Hepatocyte (in vitro differentiated cells): ENCODE results near the gene DCTN1. TPM values are rescaled to one million over a fixed set of nuclear protein-coding genes. Genes with fewer than 3 reads are reported as not detected.

ENCODE experiments used
- DNase-seq: peaks from one replicate; pipeline ENCODE4 v3.0.0-alpha.2; 2016; ENCODE audit warnings: low spot score
- H2AFZ ChIP-seq: fragments of 200-600 bp; sonication (generic); 2 replicates; pipeline ENCODE4 v1.6.0; 2016; ENCODE audit warnings: antibody characterized with exemption, mild to moderate bottlenecking
- H3K27ac ChIP-seq: fragments of 200-600 bp; sonication (generic); 2 replicates; pipeline ENCODE4 v1.5.1; 2016; ENCODE audit warnings: mild to moderate bottlenecking
- H3K27me3 ChIP-seq: fragments of 200-600 bp; sonication (generic); 2 replicates; pipeline ENCODE4 v1.6.1; 2016
- H3K36me3 ChIP-seq: fragments of 200-600 bp; sonication (generic); replicated peaks from 2 replicates; pipeline ENCODE4 v1.5.1; 2016; ENCODE audit warnings: low read depth; ENCODE audit not compliant: insufficient read depth
- H3K4me1 ChIP-seq: fragments of 200-600 bp; sonication (generic); 2 replicates; pipeline ENCODE4 v1.5.1; 2016; ENCODE audit warnings: mild to moderate bottlenecking, moderate library complexity; ENCODE audit not compliant: insufficient read depth
- H3K4me2 ChIP-seq: fragments of 200-600 bp; sonication (generic); 2 replicates; pipeline ENCODE4 v1.6.0; 2016
- H3K4me3 ChIP-seq: fragments of 200-600 bp; sonication (generic); 2 replicates; pipeline ENCODE4 v1.5.1; 2016; ENCODE audit warnings: mild to moderate bottlenecking
- H3K79me2 ChIP-seq: fragments of 200-600 bp; sonication (generic); 2 replicates; pipeline ENCODE4 v1.6.0; 2017; ENCODE audit warnings: mild to moderate bottlenecking
- H3K9me2 ChIP-seq: fragments of 200-600 bp; sonication (generic); replicated peaks from 2 replicates; pipeline ENCODE4 v1.6.0; 2017; ENCODE audit warnings: mild to moderate bottlenecking; ENCODE audit not compliant: insufficient read depth
- H3K9me3 ChIP-seq: fragments of 200-600 bp; sonication (generic); 2 replicates; pipeline ENCODE4 v1.5.1; 2016; ENCODE audit warnings: low read depth, mild to moderate bottlenecking
- H4K20me1 ChIP-seq: fragments of 200-600 bp; sonication (generic); 2 replicates; pipeline ENCODE4 v1.6.0; 2016; ENCODE audit warnings: mild to moderate bottlenecking; ENCODE audit not compliant: insufficient read depth, poor library complexity, severe bottlenecking
- EZH2 ChIP-seq: fragments of 200-600 bp; sonication (generic); IDR thresholded peaks from 2 replicates; pipeline ENCODE4 v1.6.1; 2016; ENCODE audit warnings: antibody characterized with exemption, mild to moderate bottlenecking, borderline replicate concordance
- EZH2phosphoT487 ChIP-seq: fragments of 200-600 bp; sonication (generic); IDR thresholded peaks from one replicate; pipeline ENCODE4 v1.6.1; 2018; ENCODE audit warnings: antibody characterized with exemption, mild to moderate bottlenecking, low read depth, moderate library complexity; ENCODE audit not compliant: unreplicated experiment, severe bottlenecking
- WGBS: methylation state at CpG from one replicate; pipeline ENCODE4 v1.1.6; 2016; ENCODE audit warnings: low lambda C conversion rate; ENCODE audit errors: missing lambda C conversion rate; 5-methylcytosine and 5-hydroxymethylcytosine counted together
- polyA plus RNA-seq: library from polyadenylated mRNA; unstranded; fragments of >200 nt; fragmentation: Nextera tagmentation; extraction: Ambion mirVana; gene quantifications from 2 replicates; pipeline ENCODE4 v1.2.1, GENCODE V29; 2016
- total RNA-seq: library from RNA; depleted of rRNA; stranded (reverse); fragments of >200 nt; gene quantifications from 2 replicates; pipeline ENCODE4 v1.2.3, GENCODE V29; 2014
- TF ChIP-seq, protein P1 (sequence below): fragments of 200-600 bp; sonication (generic); IDR thresholded peaks from 2 replicates; pipeline ENCODE4 v1.5.1; 2016; ENCODE audit warnings: antibody characterized with exemption, mild to moderate bottlenecking; ENCODE audit not compliant: poor library complexity

The DCTN1 gene
- total RNA-seq (72.3 and 84.3 TPM in 2 replicates), polyA plus RNA-seq (95.0 and 111 TPM in 2 replicates)

DNA sequence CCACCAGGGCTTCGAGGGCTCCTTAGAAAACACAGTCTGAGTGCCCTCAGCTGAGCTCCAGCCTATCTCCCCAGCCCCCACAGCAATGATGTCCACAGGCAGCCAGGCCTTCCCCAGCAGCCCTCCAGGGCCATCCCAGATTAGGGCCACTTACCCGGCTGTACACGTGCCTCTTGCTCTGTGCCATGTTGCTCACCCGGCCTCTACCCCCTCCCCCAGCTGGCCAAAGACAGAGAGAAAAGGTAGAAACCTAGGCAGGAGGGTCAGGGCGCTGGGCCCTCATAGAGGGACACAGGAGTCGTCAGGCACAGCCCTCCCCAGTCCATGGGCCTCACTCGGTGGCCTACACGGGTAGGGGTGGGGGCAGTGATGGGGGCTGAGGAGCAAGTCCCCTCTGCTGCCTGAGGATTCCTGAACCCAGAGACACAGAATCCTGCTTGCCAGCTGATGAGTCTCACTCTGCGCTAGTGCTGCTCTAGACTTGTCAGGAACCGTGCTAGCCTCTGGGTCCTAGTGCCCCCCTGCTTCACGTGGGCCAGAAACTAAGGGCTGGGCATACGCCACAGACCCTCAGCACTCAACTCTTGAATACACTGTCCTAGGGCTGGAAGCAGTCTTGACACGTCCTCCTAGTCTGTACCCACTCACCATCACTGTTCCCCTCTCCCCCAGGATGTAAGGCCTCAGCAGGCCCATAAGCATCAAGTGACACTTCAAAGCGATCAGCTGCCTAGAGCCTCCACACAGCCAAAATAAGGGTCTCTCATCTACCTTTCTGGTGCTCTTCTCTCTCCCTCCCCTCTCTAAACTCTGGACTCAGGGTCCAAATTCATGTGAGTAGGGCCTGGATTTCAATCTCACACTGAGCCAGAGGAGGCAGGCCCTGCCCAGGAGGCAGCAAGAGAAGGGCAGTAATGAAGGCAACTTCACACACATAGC, at the start of gene DCTN1:
Gene DCTN1 (minus strand): TSS at position 461 of the 939 bp plus-strand sequence. CDS start 274 bp downstream, at position 187.
- TF ChIP-seq, protein P1, sequence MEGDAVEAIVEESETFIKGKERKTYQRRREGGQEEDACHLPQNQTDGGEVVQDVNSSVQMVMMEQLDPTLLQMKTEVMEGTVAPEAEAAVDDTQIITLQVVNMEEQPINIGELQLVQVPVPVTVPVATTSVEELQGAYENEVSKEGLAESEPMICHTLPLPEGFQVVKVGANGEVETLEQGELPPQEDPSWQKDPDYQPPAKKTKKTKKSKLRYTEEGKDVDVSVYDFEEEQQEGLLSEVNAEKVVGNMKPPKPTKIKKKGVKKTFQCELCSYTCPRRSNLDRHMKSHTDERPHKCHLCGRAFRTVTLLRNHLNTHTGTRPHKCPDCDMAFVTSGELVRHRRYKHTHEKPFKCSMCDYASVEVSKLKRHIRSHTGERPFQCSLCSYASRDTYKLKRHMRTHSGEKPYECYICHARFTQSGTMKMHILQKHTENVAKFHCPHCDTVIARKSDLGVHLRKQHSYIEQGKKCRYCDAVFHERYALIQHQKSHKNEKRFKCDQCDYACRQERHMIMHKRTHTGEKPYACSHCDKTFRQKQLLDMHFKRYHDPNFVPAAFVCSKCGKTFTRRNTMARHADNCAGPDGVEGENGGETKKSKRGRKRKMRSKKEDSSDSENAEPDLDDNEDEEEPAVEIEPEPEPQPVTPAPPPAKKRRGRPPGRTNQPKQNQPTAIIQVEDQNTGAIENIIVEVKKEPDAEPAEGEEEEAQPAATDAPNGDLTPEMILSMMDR: no peak
- TF ChIP-seq EZH2phosphoT487 (no peak), EZH2 (no peak)
- H3K4me3 ChIP-seq: no peak within 1 kb of the TSS
- H3K4me2 ChIP-seq: peak within 1 kb of the TSS; percentile 85
- WGBS: 25% methylated on average over 14 of the region's 14 CpGs
- peak within 1 kb of the TSS; percentile 25 for H3K27ac ChIP-seq
- peaks cover 13% of the 10 kb centered on the region for H3K4me1 ChIP-seq
- peaks cover 28% of the 10 kb centered on the region for H4K20me1 ChIP-seq
- peaks cover 78% of the 10 kb centered on the region for H3K79me2 ChIP-seq
- no peaks in the 10 kb centered on the region for H3K27me3 ChIP-seq
- H2AFZ ChIP-seq: no peak within 1 kb of the TSS
- no peaks in the 10 kb centered on the region for H3K9me3 ChIP-seq
- no peaks in the 10 kb centered on the region for H3K9me2 ChIP-seq
- no peaks in the 10 kb centered on the region for H3K36me3 ChIP-seq
- DNase-seq: peak; percentile 74

DNA sequence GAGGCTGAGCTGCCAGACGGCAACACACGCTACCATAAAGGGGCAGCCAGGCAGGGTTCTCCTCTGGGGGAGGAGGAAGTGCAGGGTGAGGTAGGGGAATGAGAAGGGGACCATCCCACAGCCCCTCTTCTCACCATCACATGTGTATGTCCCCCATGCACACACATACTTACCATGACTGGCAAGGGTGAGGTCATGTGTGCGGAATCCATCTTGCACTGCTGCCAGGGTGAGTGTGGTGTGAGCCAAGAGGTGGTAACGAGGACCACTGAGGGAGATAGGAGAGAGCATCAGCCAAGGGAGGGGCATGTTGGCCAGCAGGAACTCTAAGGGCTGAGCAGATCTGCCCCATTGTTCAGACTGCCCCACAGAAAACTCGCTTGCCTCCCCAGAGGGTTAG, 48.6 kb upstream of the DCTN1 start:
- Histone ChIP-seq H3K4me3 (no peak overlapping the region), H3K27ac (no peak overlapping the region), H3K79me2 (peaks cover 18% of the 10 kb centered on the region), H3K27me3 (no peaks in the 10 kb centered on the region), H3K4me2 (no peak overlapping the region), H4K20me1 (peaks cover 4% of the 10 kb centered on the region), H3K9me3 (no peaks in the 10 kb centered on the region), H3K4me1 (peaks cover 16% of the 10 kb centered on the region), H2AFZ (no peak overlapping the region), H3K36me3 (no peaks in the 10 kb centered on the region), H3K9me2 (no peaks in the 10 kb centered on the region)
- WGBS: 87% methylated on average over 5 of the region's 5 CpGs
- TF ChIP-seq EZH2 (no peak), EZH2phosphoT487 (no peak)
- TF ChIP-seq, protein P1: no peak
- DNase-seq: no peak

DNA sequence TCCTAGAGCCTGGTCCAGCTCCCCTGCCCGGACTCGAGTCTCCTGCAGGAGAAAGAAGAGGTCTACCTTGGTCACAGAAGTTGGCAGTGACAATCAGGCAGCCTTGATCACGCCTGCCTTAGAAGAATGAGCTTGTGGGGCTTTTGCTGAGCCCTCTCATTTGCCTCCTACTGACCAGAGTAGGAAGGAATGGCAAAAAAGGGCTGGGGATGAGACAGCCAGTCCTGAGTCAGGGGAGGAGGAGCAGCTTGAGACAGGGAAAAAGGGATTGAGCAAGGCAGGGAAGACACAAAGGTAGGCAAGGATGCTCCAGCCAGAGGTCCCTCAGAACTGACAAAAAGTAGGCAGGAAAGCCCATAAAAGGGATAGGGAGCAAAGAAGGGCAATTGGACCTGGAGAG, 47.4 kb upstream of the DCTN1 start:
- 88% methylated on average over 3 of the region's 3 CpGs for WGBS
- no peaks in the 10 kb centered on the region for H3K36me3 ChIP-seq
- H3K79me2 ChIP-seq: peaks cover 12% of the 10 kb centered on the region
- no peaks in the 10 kb centered on the region for H3K27me3 ChIP-seq
- H3K9me3 ChIP-seq: no peaks in the 10 kb centered on the region
- TF ChIP-seq EZH2 (no peak), EZH2phosphoT487 (no peak)
- TF ChIP-seq, protein P1: no peak
- no peaks in the 10 kb centered on the region for H3K9me2 ChIP-seq
- no peak overlapping the region for H3K4me3 ChIP-seq
- DNase-seq: no peak
- H3K4me1 ChIP-seq: peaks cover 16% of the 10 kb centered on the region
- H4K20me1 ChIP-seq: peaks cover 1% of the 10 kb centered on the region
- no peak overlapping the region for H2AFZ ChIP-seq
- H3K4me2 ChIP-seq: no peak overlapping the region
- no peak overlapping the region for H3K27ac ChIP-seq
